K562 (cell line): ENCODE data around the gene FAM120B. TPM values are rescaled to one million over a fixed set of nuclear protein-coding genes. Genes with fewer than 3 reads are reported as not detected.

ENCODE experiments used
- ATAC-seq: fragments of 200-7000 bp; cut with Tn5 transposase; 3 replicates; pipeline ENCODE4 v1.9.1; 2020; ENCODE audit warnings: moderate library complexity
- BruUV-seq: library from RNA; stranded (reverse); fragments of 400-500 nt; replicated peaks from 2 replicates; lab custom pipeline; 2021; lab: Mats Ljungman, UMichigan
- CTCF ChIA-PET: fragments of 300-600 bp; formaldehyde crosslinking; extraction: SDS; loops from one replicate; lab custom pipeline; 2021; ENCODE audit warnings: low intra/inter-chr PET ratio; lab: Yijun Ruan, JAX
- POLR2A ChIA-PET: fragments of 300-600, 350-650 bp; sonication (Branson Sonifier 250); formaldehyde crosslinking; extraction: SDS; loops from one replicate; lab custom pipeline; 2021; ENCODE audit warnings: antibody characterized with exemption, inconsistent platforms; lab: Yijun Ruan, JAX
- DNase-seq, 4 experiments: peaks; one replicate each; pipeline versions ENCODE4 v3.0.0 to v3.0.0-alpha.2; 2011 to 2018; ENCODE audit warnings: low spot score in 3 of 4, mixed read lengths in 3 of 4; ENCODE audit errors: extremely low read depth in 1 of 4
- FAIRE-seq: peaks from 2 replicates; lab custom pipeline; 2011; peaks lifted over from hg19 to GRCh38; lab: Jason Lieb, UNC
- H2AFZ ChIP-seq: 2 replicates; pipeline ENCODE4 v1.6.0; 2011; ENCODE audit warnings: low read depth, low read length, control low read depth, inconsistent platforms
- H3K27ac ChIP-seq: fragments of 200-600 bp; 3 replicates; pipeline ENCODE4 v1.8.0; 2011; ENCODE audit warnings: low read depth, mild to moderate bottlenecking, control low read depth, inconsistent platforms, low read length, moderate library complexity, mixed read lengths; ENCODE audit errors: extremely low read depth
- H3K27me3 ChIP-seq, 2 experiments: fragments of 300-600 bp in 1 of 2; 2 replicates in 1 of 2; 3 replicates in 1 of 2; pipeline versions ENCODE4 v1.6.0 to v1.8.0; 2011; ENCODE audit warnings: inconsistent platforms in 2 of 2, low read length in 2 of 2, mild to moderate bottlenecking in 1 of 2, mixed read lengths in 1 of 2, moderate library complexity in 1 of 2; ENCODE audit not compliant: control insufficient read depth in 2 of 2, insufficient read depth in 2 of 2
- H3K36me3 ChIP-seq: fragments of 300-600 bp; 3 replicates; pipeline ENCODE4 v1.8.0; 2011; ENCODE audit warnings: mild to moderate bottlenecking, low read length, inconsistent platforms; ENCODE audit not compliant: control insufficient read depth, insufficient read depth
- H3K4me1 ChIP-seq, 2 experiments: fragments of 200-600 bp in 1 of 2; replicated peaks in 1 of 2; 2 replicates in 1 of 2; 3 replicates in 1 of 2; pipeline versions ENCODE4 v1.5.1 to v1.8.0; 2011; ENCODE audit warnings: inconsistent platforms in 2 of 2, low read length in 2 of 2, mild to moderate bottlenecking in 1 of 2, mixed read lengths in 1 of 2, moderate library complexity in 1 of 2; ENCODE audit not compliant: control insufficient read depth in 2 of 2, insufficient read depth in 2 of 2
- H3K4me2 ChIP-seq: 2 replicates; pipeline ENCODE4 v1.6.1; 2011; ENCODE audit warnings: low read length, control low read depth, inconsistent platforms, mixed read lengths; ENCODE audit not compliant: insufficient read depth
- H3K4me3 ChIP-seq: fragments of 200-600 bp; sonication (generic), shearing (Covaris generic); 2 replicates; pipeline ENCODE4 v1.5.1; 2016; ENCODE audit warnings: control low read depth, inconsistent platforms
- H3K79me2 ChIP-seq: fragments of 200-600 bp; 3 replicates; pipeline ENCODE4 v1.8.0; 2011; ENCODE audit warnings: low read length, inconsistent platforms; ENCODE audit not compliant: control insufficient read depth, insufficient read depth
- H3K9ac ChIP-seq, 2 experiments: 2 replicates each; pipeline versions ENCODE4 v1.6.0 to v1.6.1; 2011; ENCODE audit warnings: low read depth in 2 of 2, low read length in 2 of 2, control low read depth in 1 of 2, inconsistent platforms in 1 of 2, mild to moderate bottlenecking in 1 of 2, mixed read lengths in 1 of 2; ENCODE audit not compliant: insufficient read depth in 1 of 2
- H3K9me1 ChIP-seq: one replicate; pipeline ENCODE4 v1.6.0; 2011; ENCODE audit warnings: inconsistent platforms, mild to moderate bottlenecking, low read length, moderate library complexity; ENCODE audit not compliant: control insufficient read depth, insufficient read depth
- H3K9me3 ChIP-seq: replicated peaks from 2 replicates; pipeline ENCODE4 v1.5.1; 2011; ENCODE audit warnings: low read depth, low read length, inconsistent platforms; ENCODE audit not compliant: control insufficient read depth, insufficient read depth
- H4K20me1 ChIP-seq: replicated peaks from 2 replicates; pipeline ENCODE4 v1.6.1; 2011; ENCODE audit warnings: low read length, inconsistent platforms, mixed read lengths; ENCODE audit not compliant: control insufficient read depth, insufficient read depth
- HNRNPLL ChIP-seq: fragments of 200-400 bp; formaldehyde crosslinking; IDR thresholded peaks from 2 replicates; pipeline ENCODE4 v1.6.1; 2017; ENCODE audit warnings: low read length, low read depth, mild to moderate bottlenecking; ENCODE audit not compliant: poor library complexity, severe bottlenecking
- NUFIP1 ChIP-seq: fragments of 450-650 bp; IDR thresholded peaks from 2 replicates; pipeline ENCODE4 v1.6.1; 2018; ENCODE audit not compliant: partially characterized antibody
- PHF20 ChIP-seq: fragments of 450-650 bp; IDR thresholded peaks from 2 replicates; pipeline ENCODE4 v1.6.1; 2018; ENCODE audit not compliant: partially characterized antibody
- ZC3H4 ChIP-seq: sonication (generic); formaldehyde crosslinking; IDR thresholded peaks from 2 replicates; pipeline ENCODE4 v1.9.0; 2021; ENCODE audit warnings: missing genetic modification reagents, borderline replicate concordance
- WGBS: fragments of 100-300 bp; shearing (Covaris generic); methylation state at CpG from one replicate; pipeline ENCODE4 v1.1.6; 2016; ENCODE audit warnings: low coverage, mixed read lengths; ENCODE audit not compliant: insufficient coverage; ENCODE audit errors: missing lambda C conversion rate; 5-methylcytosine and 5-hydroxymethylcytosine counted together
- in situ Hi-C: fragments of 300-500 bp; cut with MboI; formaldehyde crosslinking; loops from 4 replicates; pipeline ENCODE4 v1.15.0; 2018; ENCODE audit warnings: inconsistent platforms, mixed read lengths
- intact Hi-C: fragments of 100-400 bp; cut with micrococcal nuclease; formaldehyde crosslinking; loops from 2 replicates; pipeline ENCODE4 v1.14.2; 2022
- polyA plus RNA-seq, 8 experiments: library from polyadenylated mRNA; depleted of rRNA in 4 of 8; stranded (reverse) in 5 of 8; unstranded in 3 of 8; fragments of >200 nt; fragmentation: Nextera tagmentation in 2 of 8; fragmentation: Illumina TruSeq in 1 of 8; extraction: Ambion mirVana in 2 of 8; extraction: Trizol in 1 of 8; gene quantifications; 2 replicates each; pipeline versions ENCODE4 v1.2.1 to v1.2.3, GENCODE V29; 2011 to 2014; ENCODE audit warnings: inconsistent platforms in 1 of 8, missing spikeins in 1 of 8
- total RNA-seq, 7 experiments: library from RNA; depleted of rRNA in 6 of 7; stranded (reverse); fragments of >200 nt in 6 of 7; fragmentation: Illumina TruSeq in 2 of 7; extraction: Trizol in 2 of 7; gene quantifications; 2 replicates each; pipeline versions ENCODE4 v1.2.1 to v1.2.3, GENCODE V29; 2011 to 2021; ENCODE audit warnings: low replicate concordance in 1 of 7
- TF ChIP-seq, protein P1 (sequence below): fragments of 450-650 bp; IDR thresholded peaks from 2 replicates; pipeline ENCODE4 v1.7.1; 2018; ENCODE audit warnings: mild to moderate bottlenecking, low read depth; ENCODE audit not compliant: partially characterized antibody
- TF ChIP-seq, protein P2 (sequence below), 3 experiments: fragments of 200-800 bp in 1 of 3; fragments of 250-450 bp in 1 of 3; fragments of 450-650 bp in 1 of 3; sonication (Bioruptor Pico) in 1 of 3; sonication (Bioruptor generic) in 1 of 3; formaldehyde crosslinking in 1 of 3; IDR thresholded peaks; 2 replicates each; pipeline versions ENCODE4 v1.6.1 to v1.8.0; 2016 to 2022; ENCODE audit warnings: mild to moderate bottlenecking in 2 of 3, missing genetic modification characterization in 2 of 3, missing compliant biosample characterization in 1 of 3, moderate library complexity in 1 of 3
- TF ChIP-seq, protein P3 (sequence below): fragments of 450-650 bp; IDR thresholded peaks from 2 replicates; pipeline ENCODE4 v1.6.1; 2017; ENCODE audit warnings: antibody characterized with exemption
- TF ChIP-seq, protein P4 (sequence below): fragments of 250-450 bp; sonication (Bioruptor Pico); IDR thresholded peaks from 2 replicates; pipeline ENCODE4 v1.4.0; 2020

The FAM120B gene
- total and polyA plus RNA-seq, 9 of the 15 experiments (the other 6 are each of a cell fraction or from before 2014, with no cell fraction given) = 3.5 to 22.6 (median 14.7) TPM

DNA sequence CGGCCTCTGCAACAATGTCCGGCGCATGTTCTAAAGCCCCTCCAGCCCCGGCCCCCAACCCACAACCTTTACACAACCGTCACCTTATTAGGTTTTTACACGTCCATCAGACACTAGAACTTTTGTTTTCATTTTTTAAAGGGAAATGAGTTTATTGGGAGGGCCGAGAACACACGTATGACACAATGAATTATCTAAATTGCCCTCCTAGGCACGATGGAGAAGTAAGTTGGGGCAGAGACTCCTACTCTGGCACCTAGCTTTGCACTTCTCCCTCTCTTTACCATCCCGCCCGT lies 14.5 kb upstream of the FAM120B start:
- Histone ChIP-seq H3K4me2 (no peak overlapping the region), H3K9me1 (no peaks in the 10 kb centered on the region), H3K4me1 (peaks cover 0 to 55% of the 10 kb centered on the region in 2 experiments; a peak in 3 of 5 replicates), H3K27ac (no peak overlapping the region), H3K27me3 (peaks cover 75 to 93% of the 10 kb centered on the region in 2 experiments), H3K9ac (no peak overlapping the region), H2AFZ (no peak overlapping the region), H4K20me1 (peaks cover 25% of the 10 kb centered on the region), H3K36me3 (no peaks in the 10 kb centered on the region), H3K79me2 (no peaks in the 10 kb centered on the region), H3K9me3 (no peaks in the 10 kb centered on the region), H3K4me3 (no peak overlapping the region)
- intact Hi-C loops = loop anchor here (5.0 to 10.0 kb wide), 2 partner anchors 135 to 223 kb away; no protein-coding TSS in a partner anchor
- in situ Hi-C loops = no loop called here
- FAIRE-seq (no peak), ATAC-seq (no peak), DNase-seq (no peak)
- ChIA-PET POLR2A (interaction anchor here (1.2 kb wide), 1 partner anchor 10 kb away, joined by 4 read pairs; no protein-coding TSS in a partner anchor), CTCF (no interaction called here)
- BruUV-seq = no TSS peak
- WGBS = 10% methylated on average over 11 of the region's 11 CpGs
- TF ChIP-seq, protein P1, sequence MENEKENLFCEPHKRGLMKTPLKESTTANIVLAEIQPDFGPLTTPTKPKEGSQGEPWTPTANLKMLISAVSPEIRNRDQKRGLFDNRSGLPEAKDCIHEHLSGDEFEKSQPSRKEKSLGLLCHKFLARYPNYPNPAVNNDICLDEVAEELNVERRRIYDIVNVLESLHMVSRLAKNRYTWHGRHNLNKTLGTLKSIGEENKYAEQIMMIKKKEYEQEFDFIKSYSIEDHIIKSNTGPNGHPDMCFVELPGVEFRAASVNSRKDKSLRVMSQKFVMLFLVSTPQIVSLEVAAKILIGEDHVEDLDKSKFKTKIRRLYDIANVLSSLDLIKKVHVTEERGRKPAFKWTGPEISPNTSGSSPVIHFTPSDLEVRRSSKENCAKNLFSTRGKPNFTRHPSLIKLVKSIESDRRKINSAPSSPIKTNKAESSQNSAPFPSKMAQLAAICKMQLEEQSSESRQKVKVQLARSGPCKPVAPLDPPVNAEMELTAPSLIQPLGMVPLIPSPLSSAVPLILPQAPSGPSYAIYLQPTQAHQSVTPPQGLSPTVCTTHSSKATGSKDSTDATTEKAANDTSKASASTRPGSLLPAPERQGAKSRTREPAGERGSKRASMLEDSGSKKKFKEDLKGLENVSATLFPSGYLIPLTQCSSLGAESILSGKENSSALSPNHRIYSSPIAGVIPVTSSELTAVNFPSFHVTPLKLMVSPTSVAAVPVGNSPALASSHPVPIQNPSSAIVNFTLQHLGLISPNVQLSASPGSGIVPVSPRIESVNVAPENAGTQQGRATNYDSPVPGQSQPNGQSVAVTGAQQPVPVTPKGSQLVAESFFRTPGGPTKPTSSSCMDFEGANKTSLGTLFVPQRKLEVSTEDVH = no peak
- no peak for TF ChIP-seq ZC3H4 (CRISPR knock-in tag)
- TF ChIP-seq, protein P2, sequence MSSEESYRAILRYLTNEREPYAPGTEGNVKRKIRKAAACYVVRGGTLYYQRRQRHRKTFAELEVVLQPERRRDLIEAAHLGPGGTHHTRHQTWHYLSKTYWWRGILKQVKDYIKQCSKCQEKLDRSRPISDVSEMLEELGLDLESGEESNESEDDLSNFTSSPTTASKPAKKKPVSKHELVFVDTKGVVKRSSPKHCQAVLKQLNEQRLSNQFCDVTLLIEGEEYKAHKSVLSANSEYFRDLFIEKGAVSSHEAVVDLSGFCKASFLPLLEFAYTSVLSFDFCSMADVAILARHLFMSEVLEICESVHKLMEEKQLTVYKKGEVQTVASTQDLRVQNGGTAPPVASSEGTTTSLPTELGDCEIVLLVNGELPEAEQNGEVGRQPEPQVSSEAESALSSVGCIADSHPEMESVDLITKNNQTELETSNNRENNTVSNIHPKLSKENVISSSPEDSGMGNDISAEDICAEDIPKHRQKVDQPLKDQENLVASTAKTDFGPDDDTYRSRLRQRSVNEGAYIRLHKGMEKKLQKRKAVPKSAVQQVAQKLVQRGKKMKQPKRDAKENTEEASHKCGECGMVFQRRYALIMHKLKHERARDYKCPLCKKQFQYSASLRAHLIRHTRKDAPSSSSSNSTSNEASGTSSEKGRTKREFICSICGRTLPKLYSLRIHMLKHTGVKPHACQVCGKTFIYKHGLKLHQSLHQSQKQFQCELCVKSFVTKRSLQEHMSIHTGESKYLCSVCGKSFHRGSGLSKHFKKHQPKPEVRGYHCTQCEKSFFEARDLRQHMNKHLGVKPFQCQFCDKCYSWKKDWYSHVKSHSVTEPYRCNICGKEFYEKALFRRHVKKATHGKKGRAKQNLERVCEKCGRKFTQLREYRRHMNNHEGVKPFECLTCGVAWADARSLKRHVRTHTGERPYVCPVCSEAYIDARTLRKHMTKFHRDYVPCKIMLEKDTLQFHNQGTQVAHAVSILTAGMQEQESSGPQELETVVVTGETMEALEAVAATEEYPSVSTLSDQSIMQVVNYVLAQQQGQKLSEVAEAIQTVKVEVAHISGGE (CRISPR knock-in tag; IDR thresholded peaks at IDR 0.05) = no peak
- TF ChIP-seq, protein P3, sequence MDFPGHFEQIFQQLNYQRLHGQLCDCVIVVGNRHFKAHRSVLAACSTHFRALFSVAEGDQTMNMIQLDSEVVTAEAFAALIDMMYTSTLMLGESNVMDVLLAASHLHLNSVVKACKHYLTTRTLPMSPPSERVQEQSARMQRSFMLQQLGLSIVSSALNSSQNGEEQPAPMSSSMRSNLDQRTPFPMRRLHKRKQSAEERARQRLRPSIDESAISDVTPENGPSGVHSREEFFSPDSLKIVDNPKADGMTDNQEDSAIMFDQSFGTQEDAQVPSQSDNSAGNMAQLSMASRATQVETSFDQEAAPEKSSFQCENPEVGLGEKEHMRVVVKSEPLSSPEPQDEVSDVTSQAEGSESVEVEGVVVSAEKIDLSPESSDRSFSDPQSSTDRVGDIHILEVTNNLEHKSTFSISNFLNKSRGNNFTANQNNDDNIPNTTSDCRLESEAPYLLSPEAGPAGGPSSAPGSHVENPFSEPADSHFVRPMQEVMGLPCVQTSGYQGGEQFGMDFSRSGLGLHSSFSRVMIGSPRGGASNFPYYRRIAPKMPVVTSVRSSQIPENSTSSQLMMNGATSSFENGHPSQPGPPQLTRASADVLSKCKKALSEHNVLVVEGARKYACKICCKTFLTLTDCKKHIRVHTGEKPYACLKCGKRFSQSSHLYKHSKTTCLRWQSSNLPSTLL = no peak
- TF ChIP-seq, protein P4, sequence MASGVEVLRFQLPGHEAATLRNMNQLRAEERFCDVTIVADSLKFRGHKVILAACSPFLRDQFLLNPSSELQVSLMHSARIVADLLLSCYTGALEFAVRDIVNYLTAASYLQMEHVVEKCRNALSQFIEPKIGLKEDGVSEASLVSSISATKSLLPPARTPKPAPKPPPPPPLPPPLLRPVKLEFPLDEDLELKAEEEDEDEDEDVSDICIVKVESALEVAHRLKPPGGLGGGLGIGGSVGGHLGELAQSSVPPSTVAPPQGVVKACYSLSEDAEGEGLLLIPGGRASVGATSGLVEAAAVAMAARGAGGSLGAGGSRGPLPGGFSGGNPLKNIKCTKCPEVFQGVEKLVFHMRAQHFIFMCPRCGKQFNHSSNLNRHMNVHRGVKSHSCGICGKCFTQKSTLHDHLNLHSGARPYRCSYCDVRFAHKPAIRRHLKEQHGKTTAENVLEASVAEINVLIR (CRISPR knock-in tag) = no peak
- no peak for TF ChIP-seq PHF20
- TF ChIP-seq HNRNPLL = no peak
- no peak for TF ChIP-seq NUFIP1
